ENCODE measurements around the gene HSP90B1. TPM values are rescaled to one million over a fixed set of nuclear protein-coding genes. Genes with fewer than 3 reads are reported as not detected.
A peak's percentile ranks its signal among the peaks of the same experiment; 100 is the strongest.

Gene HSP90B1
- total and polyA plus RNA-seq, 9 of the 15 experiments (the other 6 are each of a cell fraction or from before 2014, with no cell fraction given), result 196 to 719 (median 557) TPM

GRCh38 chr12:103965590-103966504, 35.6 kb downstream of the HSP90B1 start, which contains the start of gene TDG (continued):
- TF ChIP-seq ZNF695 (CRISPR knock-in tag; IDR thresholded peaks at IDR 0.05), result no peak
- no peak for TF ChIP-seq ZFP30 (CRISPR knock-in tag; IDR thresholded peaks at IDR 0.05; ENCODE audit: borderline replicate concordance)
- peak in 1 of 2 experiments; percentile 85; a peak in 2 of 4 replicates for TF ChIP-seq TRIM24 (IDR thresholded peaks at IDR 0.05)
- peak; percentile 66 for TF ChIP-seq LEF1 (IDR thresholded peaks at IDR 0.05)
- peak; percentile 31 to 52; a peak in 3 of 4 replicates for TF ChIP-seq MLLT1 (IDR thresholded peaks at IDR 0.05)
- no peak for TF ChIP-seq MBD1 (CRISPR knock-in tag; IDR thresholded peaks at IDR 0.05)
- TF ChIP-seq ZEB2 (IDR thresholded peaks at IDR 0.05), result peak; percentile 73
- peak; percentile 93 for TF ChIP-seq GATAD2B (IDR thresholded peaks at IDR 0.05; ENCODE audit: borderline replicate concordance)
- no peak for TF ChIP-seq RFX1 (IDR thresholded peaks at IDR 0.05)
- no peak for TF ChIP-seq EWSR1 (IDR thresholded peaks at IDR 0.05; ENCODE audit: borderline replicate concordance, low read depth, partially characterized antibody)
- TF ChIP-seq ZNF764 (CRISPR knock-in tag; IDR thresholded peaks at IDR 0.05; ENCODE audit: low read depth), result no peak
- TF ChIP-seq ATF6 (CRISPR knock-in tag; IDR thresholded peaks at IDR 0.05), result no peak
- TF ChIP-seq ESRRB (CRISPR knock-in tag; IDR thresholded peaks at IDR 0.05; ENCODE audit: borderline replicate concordance), result no peak
- TF ChIP-seq TCF7 (IDR thresholded peaks at IDR 0.05; ENCODE audit: borderline replicate concordance), result no peak
- TF ChIP-seq BRCA1 (IDR thresholded peaks at IDR 0.05), result no peak
- no peak for TF ChIP-seq BRCA1 (CRISPR knock-in tag; IDR thresholded peaks at IDR 0.05)
- peak; percentile 98; the same call in 1 of the 2 replicates for TF ChIP-seq KAT7 (CRISPR knock-in tag; IDR thresholded peaks at IDR 0.05; ENCODE audit: borderline replicate concordance)
- peak; percentile 92 for TF ChIP-seq ELF1 (tag; IDR thresholded peaks at IDR 0.05)
- no peak for TF ChIP-seq IRF2 (CRISPR knock-in tag; IDR thresholded peaks at IDR 0.05)
- TF ChIP-seq TOE1 (IDR thresholded peaks at IDR 0.05; ENCODE audit: borderline replicate concordance), result peak; percentile 100
- no peak for TF ChIP-seq TOE1 (CRISPR knock-in tag; IDR thresholded peaks at IDR 0.05; ENCODE audit: borderline replicate concordance, low read depth)
- peak; percentile 26; the same call in 1 of the 2 replicates for TF ChIP-seq ZNF830 (CRISPR knock-in tag; IDR thresholded peaks at IDR 0.05)
- TF ChIP-seq, protein P1, sequence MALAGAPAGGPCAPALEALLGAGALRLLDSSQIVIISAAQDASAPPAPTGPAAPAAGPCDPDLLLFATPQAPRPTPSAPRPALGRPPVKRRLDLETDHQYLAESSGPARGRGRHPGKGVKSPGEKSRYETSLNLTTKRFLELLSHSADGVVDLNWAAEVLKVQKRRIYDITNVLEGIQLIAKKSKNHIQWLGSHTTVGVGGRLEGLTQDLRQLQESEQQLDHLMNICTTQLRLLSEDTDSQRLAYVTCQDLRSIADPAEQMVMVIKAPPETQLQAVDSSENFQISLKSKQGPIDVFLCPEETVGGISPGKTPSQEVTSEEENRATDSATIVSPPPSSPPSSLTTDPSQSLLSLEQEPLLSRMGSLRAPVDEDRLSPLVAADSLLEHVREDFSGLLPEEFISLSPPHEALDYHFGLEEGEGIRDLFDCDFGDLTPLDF (CRISPR knock-in tag; IDR thresholded peaks at IDR 0.05), result peak; percentile 60; the same call in 1 of the 2 replicates

Data from K562 (cell line).